Brain microvascular endothelial cell (primary cell): ENCODE results near the gene BMPER.

Source experiments
- DNase-seq: peaks from one replicate; pipeline ENCODE4 v3.0.0-alpha.2; 2020
- H3K27ac ChIP-seq: fragments of 250-450 bp; sonication (Bioruptor Pico); 2 replicates; pipeline ENCODE4 v1.5.1; 2020; ENCODE audit warnings: mild to moderate bottlenecking, moderate library complexity
- H3K27me3 ChIP-seq: fragments of 250-450 bp; sonication (Bioruptor Pico); replicated peaks from 2 replicates; pipeline ENCODE4 v1.5.1; 2020; ENCODE audit warnings: mild to moderate bottlenecking
- H3K36me3 ChIP-seq: fragments of 250-450 bp; sonication (Bioruptor Pico); replicated peaks from 2 replicates; pipeline ENCODE4 v1.5.1; 2020; ENCODE audit warnings: mild to moderate bottlenecking
- H3K4me3 ChIP-seq: 2 replicates; pipeline ENCODE4 v1.5.1; 2011; ENCODE audit warnings: low read depth, mild to moderate bottlenecking, control low read depth, low read length, moderate library complexity
- CTCF ChIP-seq: IDR thresholded peaks from 2 replicates; pipeline ENCODE4 v1.5.1; 2011; ENCODE audit warnings: low read depth, mild to moderate bottlenecking, moderate library complexity, low read length, control low read depth, inconsistent platforms; ENCODE audit errors: missing control alignments
- in situ Hi-C: cut with HindIII; loops from 2 replicates; pipeline ENCODE4 v1.10.0; 2017; ENCODE audit warnings: low sequenced_read_pairs, low pct_ligation_motif_present

BMPER gene

GRCh38 chr7:33876596-33877274 lies 28.6 kb upstream of the BMPER start:
- H3K4me3 ChIP-seq: no peak overlapping the region
- no peaks in the 10 kb centered on the region for H3K36me3 ChIP-seq
- no peak for TF ChIP-seq CTCF
- DNase-seq: no peak
- no peak overlapping the region for H3K27ac ChIP-seq
- no peaks in the 10 kb centered on the region for H3K27me3 ChIP-seq
- in situ Hi-C loops: no loop called here

- Histone ChIP-seq H3K27me3 (no peaks in the 10 kb centered on the region), H3K36me3 (no peaks in the 10 kb centered on the region), H3K27ac (no peak overlapping the region), H3K4me3 (no peak overlapping the region)
- DNase-seq: no peak
- no peak for TF ChIP-seq CTCF
- in situ Hi-C loops: no loop called here
Observed at GRCh38 chr7:33880787-33881186, 24.6 kb upstream of the BMPER start.

GRCh38 chr7:33881316-33881715 lies 24.0 kb upstream of the BMPER start:
- in situ Hi-C loops: no loop called here
- Histone ChIP-seq H3K27me3 (no peaks in the 10 kb centered on the region), H3K27ac (no peak overlapping the region), H3K36me3 (no peaks in the 10 kb centered on the region), H3K4me3 (no peak overlapping the region)
- TF ChIP-seq CTCF: no peak
- no peak for DNase-seq

GRCh38 chr7:33882040-33882837 lies 23.1 kb upstream of the BMPER start:
- no peak overlapping the region for H3K4me3 ChIP-seq
- DNase-seq: no peak
- no peak for TF ChIP-seq CTCF
- H3K27ac ChIP-seq: no peak overlapping the region
- in situ Hi-C loops: no loop called here
- H3K27me3 ChIP-seq: no peaks in the 10 kb centered on the region
- H3K36me3 ChIP-seq: no peaks in the 10 kb centered on the region

- TF ChIP-seq CTCF: no peak
- no peak for DNase-seq
- in situ Hi-C loops: no loop called here
- Histone ChIP-seq H3K27me3 (no peaks in the 10 kb centered on the region), H3K4me3 (no peak overlapping the region), H3K27ac (no peak overlapping the region), H3K36me3 (no peaks in the 10 kb centered on the region)
Observed at GRCh38 chr7:33882950-33883670, 22.2 kb upstream of the BMPER start.
